ENCODE results near the gene RANBP10. TPM values are rescaled to one million over a fixed set of nuclear protein-coding genes. Genes with fewer than 3 reads are reported as not detected.

RANBP10 gene
- total and polyA plus RNA-seq, 4 donors = 9.8 to 15.5 (median 13.8) TPM

DNA sequence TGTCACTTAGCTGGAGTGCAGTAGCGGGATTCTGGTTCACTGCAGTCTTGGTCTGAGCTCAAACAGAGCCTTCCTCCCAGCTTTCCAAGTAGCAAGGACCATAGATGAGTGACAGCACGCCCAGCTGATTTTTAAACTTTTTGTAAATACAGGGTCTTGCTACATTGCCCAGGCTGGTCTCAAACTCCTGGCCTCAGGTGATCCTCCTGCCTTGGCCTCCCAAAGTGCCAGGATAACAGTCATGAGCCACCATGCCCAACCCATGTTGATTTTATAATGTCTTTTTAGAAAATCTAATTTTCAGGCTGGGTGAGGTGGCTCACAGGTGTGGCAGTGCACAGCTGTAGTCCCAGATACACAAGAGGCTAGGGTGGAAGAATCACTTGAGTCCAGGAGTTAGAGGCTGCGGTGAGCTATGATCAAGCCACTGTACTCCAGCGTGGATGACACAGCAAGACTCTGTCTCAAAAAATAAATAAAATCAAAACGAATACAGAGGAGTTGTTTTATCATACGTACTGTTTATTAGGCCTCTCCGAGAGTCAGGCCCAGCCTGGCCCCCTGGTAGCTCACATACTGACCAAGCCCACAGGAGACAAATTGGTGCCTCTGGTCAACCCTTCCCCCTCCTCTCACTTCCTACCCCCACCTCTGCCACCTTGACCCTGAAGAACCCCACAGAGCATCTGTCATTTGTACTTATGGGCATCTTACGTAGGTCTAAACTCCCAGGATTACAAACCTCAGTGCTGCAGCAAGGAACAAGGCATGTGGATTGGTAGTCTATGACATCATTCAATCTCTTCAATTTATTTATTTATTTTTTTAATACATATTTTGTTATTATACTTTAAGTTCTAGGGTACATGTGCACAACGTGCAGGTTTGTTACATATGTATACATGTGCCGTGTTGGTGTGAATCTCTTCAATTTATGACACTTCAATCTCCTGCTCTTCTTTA lies 126.1 kb downstream of the RANBP10 start:
- WGBS = 92% methylated on average over 10 of the region's 10 CpGs
- no peak overlapping the region for H3K27ac ChIP-seq (ENCODE audit: low read depth in 1 of 2, low read length in 2 of 2)

DNA sequence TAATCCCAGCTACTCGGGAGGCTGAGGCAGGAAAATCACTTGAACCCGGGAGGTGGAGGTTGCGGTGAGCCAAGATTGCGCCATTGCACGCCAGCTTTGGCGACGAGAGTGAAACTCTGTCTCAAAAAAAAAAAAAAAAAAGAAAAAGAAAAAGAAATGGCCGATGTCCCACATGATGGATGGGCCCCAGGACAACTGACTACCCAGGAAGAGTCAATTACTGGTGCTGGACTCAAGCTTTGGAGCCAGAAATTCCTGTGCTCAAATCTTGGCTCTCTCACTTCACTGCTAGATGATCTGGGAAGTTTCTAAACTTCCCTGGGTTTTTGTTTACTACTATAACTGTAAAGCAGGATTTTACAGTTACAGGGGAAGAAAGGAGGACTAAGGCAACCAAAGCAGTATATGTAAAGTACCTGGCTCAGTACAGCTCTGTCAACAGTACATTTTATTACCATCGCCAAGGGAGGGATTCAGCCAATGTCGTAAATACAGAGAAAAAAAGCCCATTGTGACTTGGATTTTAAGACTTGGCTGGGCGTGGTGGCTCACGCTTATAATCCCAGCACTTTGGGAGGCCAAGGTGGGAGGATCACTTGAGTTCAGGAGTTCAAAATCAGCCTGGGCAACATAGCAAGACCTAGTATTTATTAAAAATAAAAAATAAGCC lies 127.9 kb downstream of the RANBP10 start:
- TF ChIP-seq EGR1 (IDR thresholded peaks at IDR 0.05; ENCODE audit: low read depth in 2 of 2) = no peak
- no peak for TF ChIP-seq MAX (IDR thresholded peaks at IDR 0.05)
- TF ChIP-seq SP1 (IDR thresholded peaks at IDR 0.05) = no peak
- 85% methylated on average over 12 of the region's 12 CpGs for WGBS
- no peak overlapping the region for H3K27ac ChIP-seq (ENCODE audit: low read depth in 1 of 2, low read length in 2 of 2)
- peaks cover 0 to 8% (median 4%) of the 10 kb centered on the region in 4 donors for H3K36me3 ChIP-seq (ENCODE audit: control insufficient read depth in 4 of 4, insufficient read depth in 3 of 4, low read depth in 1 of 4, low read length in 3 of 4)
- H3K4me3 ChIP-seq (ENCODE audit: low read depth in 1 of 3, low read length in 3 of 3) = no peak overlapping the region
- no peak for DNase-seq (ENCODE audit: low spot score)
- H3K4me1 ChIP-seq (ENCODE audit: control insufficient read depth in 4 of 4, insufficient read depth in 4 of 4, low read length in 3 of 4) = peaks cover 8 to 43% (median 35%) of the 10 kb centered on the region in 4 donors
- no peaks in the 10 kb centered on the region for H3K27me3 ChIP-seq (ENCODE audit: control insufficient read depth in 4 of 4, insufficient read depth in 4 of 4, low read length in 3 of 4)
- H3K9me3 ChIP-seq (ENCODE audit: control insufficient read depth in 4 of 4, low read length in 3 of 4) = no peaks in the 10 kb centered on the region
- H3K9ac ChIP-seq (ENCODE audit: low read depth in 1 of 2, low read length in 2 of 2) = no peak overlapping the region

More for the DNA sequence above, 126.1 kb downstream of the RANBP10 start:
- Histone ChIP-seq H3K27me3 (ENCODE audit: control insufficient read depth in 4 of 4, insufficient read depth in 4 of 4, low read length in 3 of 4) (no peaks in the 10 kb centered on the region), H3K4me3 (ENCODE audit: low read depth in 1 of 3, low read length in 3 of 3) (no peak overlapping the region), H3K36me3 (ENCODE audit: control insufficient read depth in 4 of 4, insufficient read depth in 3 of 4, low read depth in 1 of 4, low read length in 3 of 4) (peaks cover 0 to 18% (median 8%) of the 10 kb centered on the region in 4 donors), H3K9ac (ENCODE audit: low read depth in 1 of 2, low read length in 2 of 2) (no peak overlapping the region), H3K9me3 (ENCODE audit: control insufficient read depth in 4 of 4, low read length in 3 of 4) (no peaks in the 10 kb centered on the region), H3K4me1 (ENCODE audit: control insufficient read depth in 4 of 4, insufficient read depth in 4 of 4, low read length in 3 of 4) (peaks cover 10 to 34% (median 25%) of the 10 kb centered on the region in 4 donors)
- TF ChIP-seq REST (IDR thresholded peaks at IDR 0.05) = no peak
- no peak for TF ChIP-seq FOXA2 (IDR thresholded peaks at IDR 0.05)
- no peak for TF ChIP-seq TAF1 (conservative IDR thresholded peaks at IDR 0.05)
- no peak for DNase-seq (ENCODE audit: low spot score)

DNA sequence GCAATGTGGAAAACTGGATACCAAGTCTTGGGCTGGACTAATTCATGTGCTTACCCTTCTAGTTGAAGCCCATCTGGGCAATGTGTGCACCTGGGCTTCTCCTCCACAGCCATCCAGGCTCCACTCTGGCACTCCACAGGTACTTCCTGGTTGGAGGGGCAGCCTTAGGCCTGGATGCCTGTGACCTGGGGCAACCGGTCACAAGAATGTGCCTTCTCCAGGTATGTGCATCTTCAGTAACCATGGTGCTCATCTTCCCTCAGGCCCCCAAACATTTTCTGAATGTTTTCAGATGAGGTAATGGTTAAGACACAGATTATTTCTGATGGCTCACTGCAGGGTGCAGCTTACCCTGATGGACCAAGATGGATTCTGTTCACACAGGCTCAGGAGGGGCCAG lies 128.6 kb downstream of the RANBP10 start:
- Histone ChIP-seq H3K4me1 (ENCODE audit: control insufficient read depth in 4 of 4, insufficient read depth in 4 of 4, low read length in 3 of 4) (peaks cover 14 to 50% (median 42%) of the 10 kb centered on the region in 4 donors), H3K4me3 (ENCODE audit: low read depth in 1 of 3, low read length in 3 of 3) (no peak overlapping the region), H3K27me3 (ENCODE audit: control insufficient read depth in 4 of 4, insufficient read depth in 4 of 4, low read length in 3 of 4) (no peaks in the 10 kb centered on the region), H3K27ac (ENCODE audit: low read depth in 1 of 2, low read length in 2 of 2) (no peak overlapping the region), H3K9me3 (ENCODE audit: control insufficient read depth in 4 of 4, low read length in 3 of 4) (no peaks in the 10 kb centered on the region), H3K36me3 (ENCODE audit: control insufficient read depth in 4 of 4, insufficient read depth in 3 of 4, low read depth in 1 of 4, low read length in 3 of 4) (peaks cover 0 to 3% (median 1%) of the 10 kb centered on the region in 4 donors), H3K9ac (ENCODE audit: low read depth in 1 of 2, low read length in 2 of 2) (no peak overlapping the region)
- no peak for DNase-seq (ENCODE audit: low spot score)
- TF ChIP-seq JUND (IDR thresholded peaks at IDR 0.05) (no peak), YY1 (IDR thresholded peaks at IDR 0.05) (no peak), EGR1 (IDR thresholded peaks at IDR 0.05; ENCODE audit: low read depth in 2 of 2) (no peak), FOXA2 (IDR thresholded peaks at IDR 0.05) (no peak), NR2F2 (IDR thresholded peaks at IDR 0.05) (no peak)
- TF ChIP-seq, protein P1, sequence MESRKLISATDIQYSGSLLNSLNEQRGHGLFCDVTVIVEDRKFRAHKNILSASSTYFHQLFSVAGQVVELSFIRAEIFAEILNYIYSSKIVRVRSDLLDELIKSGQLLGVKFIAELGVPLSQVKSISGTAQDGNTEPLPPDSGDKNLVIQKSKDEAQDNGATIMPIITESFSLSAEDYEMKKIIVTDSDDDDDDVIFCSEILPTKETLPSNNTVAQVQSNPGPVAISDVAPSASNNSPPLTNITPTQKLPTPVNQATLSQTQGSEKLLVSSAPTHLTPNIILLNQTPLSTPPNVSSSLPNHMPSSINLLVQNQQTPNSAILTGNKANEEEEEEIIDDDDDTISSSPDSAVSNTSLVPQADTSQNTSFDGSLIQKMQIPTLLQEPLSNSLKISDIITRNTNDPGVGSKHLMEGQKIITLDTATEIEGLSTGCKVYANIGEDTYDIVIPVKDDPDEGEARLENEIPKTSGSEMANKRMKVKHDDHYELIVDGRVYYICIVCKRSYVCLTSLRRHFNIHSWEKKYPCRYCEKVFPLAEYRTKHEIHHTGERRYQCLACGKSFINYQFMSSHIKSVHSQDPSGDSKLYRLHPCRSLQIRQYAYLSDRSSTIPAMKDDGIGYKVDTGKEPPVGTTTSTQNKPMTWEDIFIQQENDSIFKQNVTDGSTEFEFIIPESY (IDR thresholded peaks at IDR 0.05) = no peak
- WGBS = 97% methylated on average over 1 of the region's 1 CpG

Data from liver (tissue), 9 donors.